ENCODE measurements around the gene THSD7B. TPM values are rescaled to one million over a fixed set of nuclear protein-coding genes. Genes with fewer than 3 reads are reported as not detected.
"Not testable (repeated sequence)": the region's sequence is repeated elsewhere in the genome, so short reads cannot be mapped to it uniquely, and the experiment has no call there.

Gene THSD7B, protein sequence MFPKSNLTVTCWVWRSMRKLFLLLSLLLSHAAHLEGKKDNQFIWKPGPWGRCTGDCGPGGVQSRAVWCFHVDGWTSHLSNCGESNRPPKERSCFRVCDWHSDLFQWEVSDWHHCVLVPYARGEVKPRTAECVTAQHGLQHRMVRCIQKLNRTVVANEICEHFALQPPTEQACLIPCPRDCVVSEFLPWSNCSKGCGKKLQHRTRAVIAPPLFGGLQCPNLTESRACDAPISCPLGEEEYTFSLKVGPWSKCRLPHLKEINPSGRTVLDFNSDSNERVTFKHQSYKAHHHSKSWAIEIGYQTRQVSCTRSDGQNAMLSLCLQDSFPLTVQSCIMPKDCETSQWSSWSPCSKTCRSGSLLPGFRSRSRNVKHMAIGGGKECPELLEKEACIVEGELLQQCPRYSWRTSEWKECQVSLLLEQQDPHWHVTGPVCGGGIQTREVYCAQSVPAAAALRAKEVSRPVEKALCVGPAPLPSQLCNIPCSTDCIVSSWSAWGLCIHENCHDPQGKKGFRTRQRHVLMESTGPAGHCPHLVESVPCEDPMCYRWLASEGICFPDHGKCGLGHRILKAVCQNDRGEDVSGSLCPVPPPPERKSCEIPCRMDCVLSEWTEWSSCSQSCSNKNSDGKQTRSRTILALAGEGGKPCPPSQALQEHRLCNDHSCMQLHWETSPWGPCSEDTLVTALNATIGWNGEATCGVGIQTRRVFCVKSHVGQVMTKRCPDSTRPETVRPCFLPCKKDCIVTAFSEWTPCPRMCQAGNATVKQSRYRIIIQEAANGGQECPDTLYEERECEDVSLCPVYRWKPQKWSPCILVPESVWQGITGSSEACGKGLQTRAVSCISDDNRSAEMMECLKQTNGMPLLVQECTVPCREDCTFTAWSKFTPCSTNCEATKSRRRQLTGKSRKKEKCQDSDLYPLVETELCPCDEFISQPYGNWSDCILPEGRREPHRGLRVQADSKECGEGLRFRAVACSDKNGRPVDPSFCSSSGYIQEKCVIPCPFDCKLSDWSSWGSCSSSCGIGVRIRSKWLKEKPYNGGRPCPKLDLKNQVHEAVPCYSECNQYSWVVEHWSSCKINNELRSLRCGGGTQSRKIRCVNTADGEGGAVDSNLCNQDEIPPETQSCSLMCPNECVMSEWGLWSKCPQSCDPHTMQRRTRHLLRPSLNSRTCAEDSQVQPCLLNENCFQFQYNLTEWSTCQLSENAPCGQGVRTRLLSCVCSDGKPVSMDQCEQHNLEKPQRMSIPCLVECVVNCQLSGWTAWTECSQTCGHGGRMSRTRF (N-terminal part only)
- not detected for polyA plus RNA-seq

DNA sequence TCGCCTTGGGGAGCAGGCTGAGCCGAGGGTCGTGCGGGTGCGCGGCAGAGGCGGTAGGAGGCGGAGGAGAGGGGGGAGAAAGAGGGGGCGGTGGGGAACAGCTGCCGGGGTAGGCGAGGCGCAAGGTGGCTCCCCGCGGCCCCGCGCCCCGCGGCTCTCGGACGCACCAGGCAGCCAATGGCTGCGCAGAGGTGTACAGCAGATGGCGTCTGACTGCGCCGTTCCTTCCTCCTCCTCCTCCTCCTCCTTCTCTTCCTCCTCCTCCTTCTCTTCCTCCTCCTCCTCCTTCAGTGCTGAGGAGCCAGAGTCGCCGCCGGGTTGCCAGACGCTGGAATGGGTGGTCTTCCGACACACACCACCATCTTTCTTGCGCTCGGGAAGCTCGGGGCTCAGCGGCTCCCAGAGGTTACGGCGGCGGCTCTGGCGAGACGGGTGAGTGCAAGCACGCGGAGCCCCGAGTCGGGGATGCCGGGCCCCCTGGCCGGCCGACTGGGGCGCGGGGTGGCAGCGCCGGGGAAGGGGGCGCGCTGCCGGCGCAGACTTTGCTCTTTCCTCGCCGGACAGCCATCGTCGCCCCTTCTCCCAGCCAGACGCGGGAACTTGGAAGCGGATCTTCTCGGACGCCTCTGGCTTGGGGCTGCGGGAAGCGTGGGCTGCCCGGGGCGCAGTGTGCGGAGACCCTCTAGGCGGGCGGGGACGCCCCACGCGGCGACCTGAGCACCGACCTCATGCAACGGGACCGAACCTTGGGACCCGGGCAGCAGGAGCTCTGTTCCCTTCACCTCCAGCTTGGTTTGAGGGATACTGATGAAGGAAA, at the start of gene THSD7B:
THSD7B (plus strand) TSS at position 290 of the 817 bp plus-strand sequence. CDS start 116,634 bp downstream, outside the sequence.
- H3K36me3 Mint-ChIP-seq, result no peaks in the 10 kb centered on the region
- H3K27ac Mint-ChIP-seq, result no peak within 1 kb of the TSS
- H3K9me3 Mint-ChIP-seq, result peaks cover 4 to 11% (median 4%) of the 10 kb centered on the region in 3 donors
- peaks cover 42% of the 10 kb centered on the region for H3K27me3 Mint-ChIP-seq
- H3K4me1 Mint-ChIP-seq, result peaks cover 0 to 11% (median 0%) of the 10 kb centered on the region in 3 donors
- peak within 1 kb of the TSS in 3 of 4 donors; percentile 7 to 79 (median 38) for H3K4me3 Mint-ChIP-seq

DNA sequence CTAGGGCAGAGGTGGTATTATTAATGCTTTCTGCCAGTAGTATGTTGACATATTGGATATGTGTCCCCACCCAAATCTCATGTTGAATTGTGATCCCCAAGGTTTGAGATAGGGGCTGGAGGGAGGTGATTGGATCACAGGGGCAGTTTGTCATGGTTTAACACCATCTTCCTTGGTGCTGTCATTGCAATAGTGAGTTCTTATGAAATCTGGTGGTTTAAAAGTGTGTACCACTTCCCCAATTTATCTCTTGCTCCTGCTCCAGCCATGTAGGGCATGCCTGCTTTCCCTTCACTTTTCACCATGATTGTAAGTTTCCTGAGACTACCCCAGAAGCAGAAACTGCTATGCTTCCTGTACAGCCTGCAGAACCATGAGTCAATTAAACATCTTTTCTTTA, 47.1 kb upstream of the THSD7B start:
- H3K36me3 Mint-ChIP-seq, result no peaks in the 10 kb centered on the region
- H3K9me3 Mint-ChIP-seq, result peaks cover 0 to 4% (median 0%) of the 10 kb centered on the region in 3 donors
- H3K27me3 Mint-ChIP-seq, result peaks cover 2% of the 10 kb centered on the region
- no peak overlapping the region for H3K27ac Mint-ChIP-seq
- no peak overlapping the region for H3K4me3 Mint-ChIP-seq
- H3K4me1 Mint-ChIP-seq, result no peaks in the 10 kb centered on the region

DNA sequence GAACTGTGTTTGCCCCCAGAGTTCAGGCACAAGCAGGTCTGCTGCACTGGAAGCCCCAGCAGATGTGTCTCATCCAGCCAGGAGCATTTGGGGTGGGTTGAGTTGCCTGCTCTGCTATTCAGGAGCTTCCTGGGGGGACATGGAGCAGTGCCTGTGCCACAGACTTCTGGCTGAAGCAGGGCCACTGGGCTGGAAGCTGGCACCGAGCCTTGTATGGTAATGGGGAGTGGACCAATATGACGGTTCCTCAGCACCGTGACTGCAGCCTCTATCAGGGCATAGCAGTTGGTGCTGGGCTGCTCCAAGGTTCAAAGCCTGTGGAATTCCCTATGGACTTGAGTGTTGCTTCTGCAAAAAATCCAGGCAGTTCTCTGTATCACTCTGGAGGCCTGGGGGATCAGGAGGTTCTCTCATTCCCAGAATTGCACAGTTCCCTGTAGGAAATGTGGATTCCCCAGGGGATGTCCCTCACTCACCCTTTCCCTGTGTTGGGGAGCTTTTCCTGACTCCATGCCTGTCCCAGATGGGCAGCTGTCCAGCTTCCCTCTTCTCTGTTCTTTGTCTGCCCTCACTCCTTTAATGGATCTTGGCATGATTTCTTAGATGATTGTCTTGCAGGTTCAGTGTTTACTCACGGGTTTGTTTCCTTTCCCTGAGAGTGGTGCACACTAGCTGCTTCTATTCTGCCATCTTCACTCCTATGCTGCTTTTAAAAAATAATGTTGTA, 37.2 kb upstream of the THSD7B start:
- no peak overlapping the region for H3K4me3 Mint-ChIP-seq
- no peaks in the 10 kb centered on the region for H3K4me1 Mint-ChIP-seq
- H3K9me3 Mint-ChIP-seq, result peaks cover 0 to 8% (median 0%) of the 10 kb centered on the region in 3 donors
- no peaks in the 10 kb centered on the region for H3K36me3 Mint-ChIP-seq
- H3K27ac Mint-ChIP-seq, result no peak overlapping the region
- H3K27me3 Mint-ChIP-seq, result no peaks in the 10 kb centered on the region

DNA sequence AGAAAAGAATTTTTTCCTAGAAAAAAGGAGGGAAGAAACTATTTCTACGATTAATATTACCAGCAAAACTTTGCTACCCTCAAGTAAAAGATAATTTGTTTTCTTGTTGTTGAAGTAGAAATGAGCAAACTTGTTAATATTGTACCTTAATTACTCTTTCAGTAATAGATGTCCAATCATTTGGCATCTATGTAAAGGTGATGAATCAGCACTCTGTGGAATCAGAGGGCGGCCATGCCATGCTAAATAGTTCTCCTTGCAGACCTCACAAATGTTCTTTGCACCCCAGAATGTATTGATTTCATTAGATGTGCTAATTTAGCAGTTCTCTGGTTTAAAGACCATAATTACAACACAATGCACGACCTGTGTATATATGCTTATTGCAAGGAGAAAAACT, 29.1 kb upstream of the THSD7B start:
- Mint-ChIP-seq H3K27me3 (peaks cover 4% of the 10 kb centered on the region), H3K36me3 (no peaks in the 10 kb centered on the region), H3K9me3 (peaks cover 0 to 4% (median 1%) of the 10 kb centered on the region in 3 donors), H3K4me1 (no peaks in the 10 kb centered on the region), H3K27ac (no peak overlapping the region), H3K4me3 (no peak overlapping the region)

DNA sequence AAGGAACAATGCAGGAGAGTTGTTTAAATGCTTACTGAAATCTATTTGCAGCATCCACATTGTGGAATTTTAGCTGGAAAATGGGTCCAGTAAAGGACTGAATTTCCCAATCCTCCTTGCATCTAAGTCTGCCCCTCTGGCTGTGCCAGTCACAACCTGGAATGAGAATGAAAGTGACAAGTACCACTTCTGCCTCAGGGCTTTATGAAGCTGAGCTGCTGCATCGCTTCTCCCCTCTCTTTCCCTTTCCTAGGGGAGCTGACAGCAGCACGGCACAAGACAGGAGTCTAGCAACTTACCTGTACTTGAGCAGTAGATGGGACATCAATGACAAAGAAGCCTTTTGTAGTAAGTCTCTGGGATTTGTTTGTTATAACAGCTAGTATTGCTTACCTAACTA, 27.3 kb upstream of the THSD7B start:
- Mint-ChIP-seq H3K4me3 (no peak overlapping the region), H3K27ac (no peak overlapping the region), H3K9me3 (peaks cover 0 to 1% (median 0%) of the 10 kb centered on the region in 3 donors), H3K36me3 (no peaks in the 10 kb centered on the region), H3K27me3 (peaks cover 4% of the 10 kb centered on the region), H3K4me1 (no peaks in the 10 kb centered on the region)

DNA sequence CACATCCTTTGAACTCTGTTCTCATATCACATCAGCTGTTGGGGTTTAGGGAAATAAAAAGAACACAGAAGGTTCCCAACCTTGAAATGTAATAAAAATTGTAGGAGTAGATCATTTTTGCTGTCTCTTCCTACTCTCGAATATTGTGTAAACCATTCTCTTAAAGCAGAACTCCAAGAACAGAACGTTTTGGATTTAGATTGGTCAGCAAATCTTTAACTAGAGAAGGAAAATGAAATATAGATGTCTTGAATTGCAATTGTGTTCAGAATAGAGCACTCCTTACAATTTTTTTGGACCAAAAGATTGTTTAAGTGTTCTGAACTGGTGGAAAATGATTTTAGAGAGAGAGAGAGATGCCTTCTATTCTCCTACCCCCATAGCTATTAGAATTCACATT, 23.9 kb upstream of the THSD7B start:
- no peaks in the 10 kb centered on the region for H3K4me1 Mint-ChIP-seq
- no peak overlapping the region for H3K4me3 Mint-ChIP-seq
- no peak overlapping the region for H3K27ac Mint-ChIP-seq
- H3K9me3 Mint-ChIP-seq, result no peaks in the 10 kb centered on the region
- H3K27me3 Mint-ChIP-seq, result peaks cover 2% of the 10 kb centered on the region
- H3K36me3 Mint-ChIP-seq, result no peaks in the 10 kb centered on the region

DNA sequence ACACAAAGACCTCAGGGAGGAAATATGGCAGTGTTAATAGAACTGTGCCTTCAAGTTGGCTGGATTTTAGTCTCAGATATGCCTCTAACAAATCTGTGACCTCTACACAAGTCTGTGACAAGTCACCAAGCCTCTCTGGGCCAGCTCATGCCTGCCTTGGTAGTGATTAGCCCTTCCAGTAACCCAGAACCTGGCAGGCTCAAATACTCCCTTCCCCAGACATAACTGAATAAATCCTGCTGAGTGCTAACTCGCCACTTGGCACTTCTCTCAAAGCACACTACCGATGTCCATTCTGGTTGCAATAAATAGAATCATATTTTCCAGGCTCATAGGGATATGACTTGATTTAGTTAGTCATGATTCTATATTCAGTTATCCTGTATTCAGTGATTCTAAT, 15.3 kb upstream of the THSD7B start:
- H3K27me3 Mint-ChIP-seq, result peaks cover 2% of the 10 kb centered on the region
- no peaks in the 10 kb centered on the region for H3K9me3 Mint-ChIP-seq
- no peak overlapping the region for H3K4me3 Mint-ChIP-seq
- no peaks in the 10 kb centered on the region for H3K36me3 Mint-ChIP-seq
- no peak overlapping the region for H3K27ac Mint-ChIP-seq
- H3K4me1 Mint-ChIP-seq, result no peaks in the 10 kb centered on the region

DNA sequence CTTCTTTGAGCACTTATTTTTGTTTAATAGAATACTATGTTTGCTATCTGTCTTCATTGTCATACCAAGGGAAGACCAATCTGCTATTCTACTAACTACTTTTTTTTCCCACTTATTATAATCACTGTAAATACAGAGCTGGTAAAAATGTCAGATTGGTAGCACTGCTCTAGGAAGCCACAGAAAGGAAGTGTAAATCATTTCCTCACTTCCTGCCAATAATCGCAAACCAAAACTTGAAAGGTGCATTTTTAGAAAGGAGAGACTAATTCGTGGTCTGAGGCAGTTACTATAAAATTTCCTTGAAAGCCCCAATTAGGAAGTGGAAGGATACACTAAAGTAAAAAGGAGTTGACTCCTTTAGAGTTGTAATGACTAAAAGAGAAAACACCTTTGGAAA, 13.9 kb upstream of the THSD7B start:
- H3K9me3 Mint-ChIP-seq, result peaks cover 0 to 3% (median 0%) of the 10 kb centered on the region in 3 donors
- no peaks in the 10 kb centered on the region for H3K4me1 Mint-ChIP-seq
- no peaks in the 10 kb centered on the region for H3K36me3 Mint-ChIP-seq
- peaks cover 5% of the 10 kb centered on the region for H3K27me3 Mint-ChIP-seq
- no peak overlapping the region for H3K4me3 Mint-ChIP-seq
- H3K27ac Mint-ChIP-seq, result no peak overlapping the region

DNA sequence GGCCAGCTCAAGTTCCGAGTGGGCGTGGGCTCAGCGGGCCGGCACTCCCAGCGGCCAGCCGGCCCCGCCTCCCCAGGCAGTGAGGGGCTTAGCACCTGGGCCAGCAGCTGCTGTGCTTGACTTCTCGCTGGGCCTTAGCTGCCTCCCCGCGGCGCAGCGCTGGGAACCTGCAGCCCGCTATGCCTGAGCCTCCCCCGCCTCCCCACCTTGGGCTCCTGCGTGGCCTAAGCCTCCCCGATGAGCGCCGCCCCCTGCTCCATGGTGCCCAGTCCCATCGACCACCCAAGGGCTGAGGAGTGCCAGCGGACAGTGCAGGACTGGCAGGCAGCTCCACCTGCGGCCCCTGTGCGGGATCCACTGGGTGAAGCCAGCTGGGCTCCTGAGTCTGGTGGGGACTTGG, 6.8 kb upstream of the THSD7B start:
- peaks cover 7 to 11% (median 8%) of the 10 kb centered on the region in 3 donors for H3K9me3 Mint-ChIP-seq
- H3K27me3 Mint-ChIP-seq, result peaks cover 16% of the 10 kb centered on the region
- not testable (repeated sequence) for H3K4me3 Mint-ChIP-seq, H3K4me1 Mint-ChIP-seq, H3K36me3 Mint-ChIP-seq, H3K27ac Mint-ChIP-seq

DNA sequence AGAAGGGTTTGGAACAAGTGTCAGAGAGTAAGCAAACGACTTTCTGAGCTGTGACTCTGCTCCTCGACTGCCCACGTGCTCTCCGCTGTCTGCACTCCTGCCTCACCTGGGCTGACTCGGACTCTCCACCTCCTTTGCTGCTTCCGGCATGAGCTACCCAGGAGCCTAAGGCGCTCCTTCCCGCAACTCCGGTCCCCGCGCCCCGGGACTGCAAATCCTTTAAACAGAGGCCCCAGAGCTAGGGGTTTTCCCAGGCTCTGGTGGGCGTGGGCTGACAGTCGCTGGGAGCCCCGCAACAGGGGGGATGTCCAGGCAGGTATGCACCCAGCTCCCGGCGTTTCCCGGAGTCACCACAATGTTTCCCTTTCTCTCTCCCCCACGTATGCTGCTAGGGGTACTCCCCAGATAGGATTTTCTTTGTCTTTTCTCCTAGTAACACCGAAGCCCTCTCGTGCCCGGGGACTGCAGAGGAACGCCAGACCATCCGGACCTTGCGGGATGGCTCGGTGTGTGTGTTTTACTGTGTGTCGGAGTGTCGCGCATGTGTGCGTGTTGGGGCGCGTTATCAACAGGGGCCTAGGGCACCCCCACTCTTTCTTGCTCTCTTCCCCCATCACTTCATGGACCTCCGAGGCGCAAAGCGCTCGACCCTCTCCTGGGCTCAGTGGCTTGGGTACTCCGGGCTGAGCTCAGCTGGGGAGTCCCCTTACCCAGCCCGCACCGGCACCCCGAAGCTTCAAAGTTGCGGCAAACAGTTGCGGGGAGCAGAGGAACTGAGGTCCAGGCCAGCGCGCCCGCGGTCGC, 691 bp upstream of the THSD7B start:
- Mint-ChIP-seq H3K9me3 (peaks cover 4 to 11% (median 6%) of the 10 kb centered on the region in 3 donors), H3K27ac (no peak overlapping the region), H3K27me3 (peaks cover 42% of the 10 kb centered on the region), H3K4me1 (peaks cover 0 to 11% (median 0%) of the 10 kb centered on the region in 3 donors), H3K36me3 (no peaks in the 10 kb centered on the region), H3K4me3 (peak overlapping the region in 2 of 4 donors; percentile 7 to 76)

DNA sequence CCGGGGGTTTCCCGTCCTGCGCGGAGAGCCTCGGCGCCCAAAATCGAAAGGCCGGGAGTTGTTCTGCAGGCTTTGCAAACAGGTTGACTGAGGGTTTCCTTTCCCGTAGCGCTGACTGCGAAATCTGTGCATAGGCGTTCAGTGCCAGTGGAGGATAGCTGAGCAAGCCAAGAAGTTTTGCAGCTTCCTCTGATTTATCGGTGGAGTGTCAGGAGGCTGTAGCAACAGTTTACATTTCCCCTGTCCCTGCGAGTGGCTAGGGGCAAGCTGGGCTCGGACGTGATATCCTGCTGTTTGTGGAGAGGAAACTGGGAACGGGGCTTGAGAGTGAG, 694 bp downstream of the THSD7B start:
- Mint-ChIP-seq H3K9me3 (peaks cover 4 to 11% (median 4%) of the 10 kb centered on the region in 3 donors), H3K4me1 (peaks cover 0 to 11% (median 0%) of the 10 kb centered on the region in 3 donors), H3K36me3 (no peaks in the 10 kb centered on the region), H3K27ac (no peak overlapping the region), H3K27me3 (peaks cover 38% of the 10 kb centered on the region), H3K4me3 (peak overlapping the region in 1 of 4 donors; percentile 63)

DNA sequence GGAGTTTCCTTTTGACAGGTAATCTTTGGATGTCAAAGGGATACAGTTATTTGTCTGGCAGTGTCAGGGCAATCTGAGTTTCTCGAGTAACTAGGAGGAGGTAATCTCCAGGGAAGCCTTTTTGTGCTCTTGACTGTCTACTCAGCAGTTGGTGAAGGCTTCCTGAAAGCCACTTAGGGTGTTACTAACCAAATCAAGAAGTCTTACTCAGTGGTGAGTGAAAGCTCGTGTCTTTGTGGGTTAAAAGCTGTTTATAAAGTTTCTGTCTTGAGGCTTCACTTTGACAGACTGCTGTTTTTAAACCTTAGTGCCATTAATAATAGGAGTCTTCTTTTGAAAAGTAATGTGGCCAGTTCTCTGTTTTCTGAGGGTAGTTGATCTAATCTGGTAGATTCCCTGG, 1.7 kb downstream of the THSD7B start:
- Mint-ChIP-seq H3K4me3 (no peak overlapping the region), H3K27me3 (peaks cover 38% of the 10 kb centered on the region), H3K27ac (no peak overlapping the region), H3K9me3 (peaks cover 4 to 10% (median 6%) of the 10 kb centered on the region in 3 donors), H3K36me3 (no peaks in the 10 kb centered on the region), H3K4me1 (peaks cover 0 to 11% (median 0%) of the 10 kb centered on the region in 3 donors)

DNA sequence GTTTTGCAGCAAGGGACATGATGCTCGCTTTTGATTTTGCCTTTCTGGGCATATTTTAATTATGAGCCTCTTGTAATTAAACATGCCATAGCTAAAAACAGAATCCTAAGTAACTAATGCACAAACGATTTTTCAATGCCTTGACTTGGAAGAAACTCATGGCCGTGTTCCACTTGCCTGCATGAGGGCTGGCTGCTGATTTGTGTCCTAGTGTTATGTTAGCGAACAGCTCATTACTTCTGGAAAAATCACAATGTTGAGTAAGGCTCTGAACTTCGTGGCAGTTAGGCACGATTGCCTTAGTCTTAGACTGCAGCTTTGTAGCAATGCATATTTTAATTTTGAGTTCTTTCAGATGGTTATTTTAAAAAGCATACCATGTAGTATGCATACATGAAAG, 4.5 kb downstream of the THSD7B start:
- H3K9me3 Mint-ChIP-seq, result peaks cover 4 to 6% (median 4%) of the 10 kb centered on the region in 3 donors
- no peak overlapping the region for H3K4me3 Mint-ChIP-seq
- H3K27ac Mint-ChIP-seq, result no peak overlapping the region
- peaks cover 17% of the 10 kb centered on the region for H3K27me3 Mint-ChIP-seq
- no peaks in the 10 kb centered on the region for H3K36me3 Mint-ChIP-seq
- peaks cover 0 to 6% (median 0%) of the 10 kb centered on the region in 3 donors for H3K4me1 Mint-ChIP-seq

All from IgD-negative memory B cell (primary cell).